ENCODE measurements around the gene PSG5.
"Not testable (repeated sequence)": the region's sequence is repeated elsewhere in the genome, so short reads cannot be mapped to it uniquely, and the experiment has no call there.

GRCh38 chr19:43165906-43166305, 20.4 kb downstream of the PSG5 start:
- TF ChIP-seq CTCF (conservative IDR thresholded peaks at IDR 0.05; ENCODE audit: low read length); EZH2phosphoT487 (IDR thresholded peaks at IDR 0.05; ENCODE audit: borderline replicate concordance): not testable (repeated sequence)
